Glomerular visceral epithelial cell (primary cell): ENCODE results near the gene PDE8B.

Experiments used
- DNase-seq: peaks from one replicate; pipeline ENCODE4 v3.0.0-alpha.2; 2016; ENCODE audit errors: extremely low spot score

PDE8B gene, protein sequence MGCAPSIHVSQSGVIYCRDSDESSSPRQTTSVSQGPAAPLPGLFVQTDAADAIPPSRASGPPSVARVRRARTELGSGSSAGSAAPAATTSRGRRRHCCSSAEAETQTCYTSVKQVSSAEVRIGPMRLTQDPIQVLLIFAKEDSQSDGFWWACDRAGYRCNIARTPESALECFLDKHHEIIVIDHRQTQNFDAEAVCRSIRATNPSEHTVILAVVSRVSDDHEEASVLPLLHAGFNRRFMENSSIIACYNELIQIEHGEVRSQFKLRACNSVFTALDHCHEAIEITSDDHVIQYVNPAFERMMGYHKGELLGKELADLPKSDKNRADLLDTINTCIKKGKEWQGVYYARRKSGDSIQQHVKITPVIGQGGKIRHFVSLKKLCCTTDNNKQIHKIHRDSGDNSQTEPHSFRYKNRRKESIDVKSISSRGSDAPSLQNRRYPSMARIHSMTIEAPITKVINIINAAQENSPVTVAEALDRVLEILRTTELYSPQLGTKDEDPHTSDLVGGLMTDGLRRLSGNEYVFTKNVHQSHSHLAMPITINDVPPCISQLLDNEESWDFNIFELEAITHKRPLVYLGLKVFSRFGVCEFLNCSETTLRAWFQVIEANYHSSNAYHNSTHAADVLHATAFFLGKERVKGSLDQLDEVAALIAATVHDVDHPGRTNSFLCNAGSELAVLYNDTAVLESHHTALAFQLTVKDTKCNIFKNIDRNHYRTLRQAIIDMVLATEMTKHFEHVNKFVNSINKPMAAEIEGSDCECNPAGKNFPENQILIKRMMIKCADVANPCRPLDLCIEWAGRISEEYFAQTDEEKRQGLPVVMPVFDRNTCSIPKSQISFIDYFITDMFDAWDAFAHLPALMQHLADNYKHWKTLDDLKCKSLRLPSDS

DNA sequence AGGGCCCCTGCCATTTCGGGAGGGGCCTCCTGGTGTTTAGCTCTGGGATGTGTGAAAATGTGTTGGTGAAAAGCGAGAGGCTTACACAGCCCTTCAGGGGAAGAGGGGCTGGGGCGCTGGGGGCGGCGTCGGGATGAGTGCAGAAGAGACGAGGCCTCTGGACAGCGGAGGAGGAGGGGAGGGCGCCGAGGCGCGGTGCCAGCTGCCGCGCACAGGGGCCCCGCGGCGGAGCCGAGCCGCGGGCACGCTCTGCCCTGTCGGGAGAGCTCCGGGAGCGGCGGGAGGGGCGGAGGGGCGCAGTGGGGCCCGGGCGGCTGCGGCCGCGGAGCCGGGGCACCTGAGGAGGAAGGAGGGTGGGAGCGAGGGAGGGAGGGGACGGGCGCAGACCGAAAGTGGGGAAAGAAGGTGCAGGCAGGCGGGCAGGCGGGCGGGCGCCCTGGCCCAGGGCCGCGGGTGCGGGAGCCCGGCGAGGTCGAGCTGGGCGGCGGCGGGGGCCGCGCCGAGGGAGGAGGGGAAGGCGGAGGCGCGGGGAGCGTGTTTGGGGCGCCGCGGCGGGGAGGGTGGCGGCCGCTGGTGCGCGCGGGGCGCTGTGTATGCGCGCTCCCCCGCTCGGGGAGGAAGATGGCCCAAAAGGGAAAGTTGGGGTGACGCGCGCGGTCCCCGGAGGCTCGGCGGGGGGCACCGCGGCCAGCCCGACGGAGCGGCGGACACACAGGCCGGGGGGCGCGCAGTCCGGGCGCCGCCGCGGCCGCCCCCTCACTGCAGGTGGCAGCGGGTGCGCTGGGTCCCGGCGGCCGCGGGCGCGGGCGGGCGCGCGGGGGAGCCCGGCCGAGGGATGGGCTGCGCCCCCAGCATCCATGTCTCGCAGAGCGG is at the start of gene PDE8B:
Gene PDE8B (plus strand): TSS at position 590 of the 873 bp plus-strand sequence. CDS start 246 bp downstream, at position 836.
- DNase-seq = no peak

DNA sequence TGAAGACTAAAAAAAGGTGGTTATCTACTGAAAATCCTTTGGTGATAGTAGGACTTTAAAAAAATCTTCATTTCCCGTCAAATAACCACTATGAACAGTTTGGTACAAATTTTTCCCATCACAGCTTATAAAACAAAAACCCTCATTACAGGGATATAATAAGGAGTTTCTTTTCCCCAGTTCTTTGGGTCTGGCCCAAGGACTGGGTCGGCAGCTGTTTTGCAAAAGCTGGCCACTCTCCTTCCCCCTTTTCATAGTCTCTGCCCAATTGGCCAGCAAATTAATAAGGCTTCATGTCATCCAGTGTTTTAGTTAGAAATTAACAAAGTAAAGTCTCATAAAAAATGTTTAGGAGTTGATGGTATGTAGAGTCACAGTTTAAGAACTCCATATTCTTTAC is 47.0 kb upstream of the PDE8B start:
- DNase-seq = no peak

- DNase-seq = no peak
Observed at GRCh38 chr5:77167063-77167462, 43.4 kb upstream of the PDE8B start.

DNA sequence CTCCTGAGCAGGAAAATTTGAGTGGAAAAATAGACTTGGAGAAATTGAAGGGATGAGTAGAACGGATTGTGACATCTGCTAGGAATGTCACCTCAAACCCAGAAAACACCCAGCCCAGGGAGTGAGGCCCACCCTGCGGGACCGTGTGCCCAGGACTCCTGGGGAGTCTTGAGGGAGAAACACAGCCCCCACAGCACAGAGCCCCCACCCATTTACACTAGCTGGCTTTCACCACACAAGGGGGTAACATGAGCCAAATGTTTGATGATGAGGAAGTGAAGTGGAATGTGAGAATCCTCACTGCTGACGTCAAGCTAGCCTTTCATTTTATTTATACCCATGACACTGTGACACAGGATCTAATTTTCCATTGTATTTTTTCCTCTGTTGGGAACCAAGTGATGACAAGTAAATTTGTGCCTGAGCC is 42.8 kb upstream of the PDE8B start:
- peak; percentile 33 for DNase-seq

- DNase-seq = peak; percentile 46
Observed at GRCh38 chr5:77168161-77168878, 42.2 kb upstream of the PDE8B start.

DNA sequence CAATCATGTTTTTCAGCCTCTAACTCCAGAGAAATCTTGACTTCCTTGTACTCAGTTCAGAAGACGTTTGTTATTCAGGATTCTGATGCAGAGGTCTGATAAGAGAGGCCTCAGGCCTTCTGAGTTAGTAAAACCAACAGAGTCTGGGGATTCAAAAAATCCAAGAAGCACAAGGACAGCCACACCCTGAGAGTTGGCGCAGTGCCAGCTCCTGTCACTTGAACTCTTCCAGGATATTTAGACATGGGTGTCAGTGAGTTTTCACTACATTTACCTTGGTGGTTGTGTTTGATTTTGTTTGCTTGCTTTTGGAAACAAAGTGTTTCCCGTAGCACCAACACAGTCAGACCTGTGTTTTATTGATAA is 41.6 kb upstream of the PDE8B start:
- DNase-seq = no peak

GRCh38 chr5:77170196-77170890 is 40.1 kb upstream of the PDE8B start:
- no peak for DNase-seq

- DNase-seq = no peak
Observed at GRCh38 chr5:77171141-77171910, 39.2 kb upstream of the PDE8B start.

DNA sequence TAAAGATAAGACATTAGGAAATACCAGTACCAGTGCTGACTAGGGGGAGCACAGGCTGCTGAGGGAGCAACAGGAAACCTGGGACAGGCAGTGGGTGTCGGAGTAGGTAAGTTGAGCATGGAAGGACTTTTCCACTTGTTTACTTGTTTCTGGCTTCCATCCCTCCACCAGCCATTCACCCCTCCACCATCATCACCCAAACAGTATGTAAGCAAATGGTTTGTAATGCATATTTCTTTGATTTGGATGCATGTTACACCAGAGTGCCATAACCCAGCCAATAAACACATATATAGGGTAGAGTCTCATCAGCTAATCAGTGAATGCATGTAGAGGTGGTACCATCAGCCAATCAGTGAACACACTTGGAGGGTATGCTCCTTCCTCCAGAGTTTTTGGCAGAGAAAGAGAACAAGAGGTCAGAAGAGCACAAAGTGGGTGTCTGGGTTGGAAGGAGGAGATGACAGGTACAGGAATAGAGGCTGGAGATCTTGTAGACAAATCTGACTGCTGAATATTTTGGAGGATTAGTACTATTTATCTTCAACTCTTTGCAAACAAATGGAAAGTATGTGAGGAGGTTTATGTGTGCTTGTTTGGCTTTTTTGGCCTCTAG is 37.7 kb upstream of the PDE8B start:
- no peak for DNase-seq

DNA sequence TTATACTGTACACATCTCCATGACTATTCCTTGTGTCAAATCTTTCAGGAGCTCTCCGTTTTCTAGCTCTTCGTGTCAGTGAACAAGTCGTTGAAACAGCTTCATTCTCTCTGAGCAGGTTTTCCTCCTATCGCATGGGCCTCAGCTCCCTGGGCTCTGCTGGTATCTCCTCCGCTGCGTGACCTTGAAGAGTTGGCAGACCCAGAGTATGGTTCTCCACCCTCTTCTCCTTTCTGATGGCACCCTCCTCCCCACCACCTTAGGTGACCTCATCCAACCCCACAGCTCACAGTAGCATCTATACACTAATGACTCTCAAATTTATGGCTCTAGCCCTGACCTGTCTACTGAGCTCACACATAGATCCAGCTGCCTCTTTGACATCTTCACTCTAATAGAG is 36.0 kb upstream of the PDE8B start:
- DNase-seq = no peak

DNA sequence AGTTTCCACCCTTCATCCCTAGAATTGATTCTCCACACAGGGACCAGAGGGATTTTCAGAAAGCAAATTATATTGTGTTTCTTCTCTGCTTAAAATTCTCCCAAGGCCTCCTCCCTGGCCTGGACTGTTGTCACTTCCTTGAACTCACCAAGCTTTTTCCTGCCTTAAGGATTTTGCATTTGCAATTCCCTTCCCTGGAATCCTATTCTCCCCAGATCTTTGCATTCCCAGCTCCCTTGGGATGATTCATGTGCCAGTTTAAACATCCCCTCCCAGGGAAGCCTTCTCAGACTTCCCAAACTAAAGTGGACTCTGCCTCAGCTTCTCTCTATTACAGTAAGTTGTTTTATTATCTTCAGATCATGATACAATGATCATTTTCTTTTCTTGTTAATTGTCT is 35.2 kb upstream of the PDE8B start:
- no peak for DNase-seq

DNA sequence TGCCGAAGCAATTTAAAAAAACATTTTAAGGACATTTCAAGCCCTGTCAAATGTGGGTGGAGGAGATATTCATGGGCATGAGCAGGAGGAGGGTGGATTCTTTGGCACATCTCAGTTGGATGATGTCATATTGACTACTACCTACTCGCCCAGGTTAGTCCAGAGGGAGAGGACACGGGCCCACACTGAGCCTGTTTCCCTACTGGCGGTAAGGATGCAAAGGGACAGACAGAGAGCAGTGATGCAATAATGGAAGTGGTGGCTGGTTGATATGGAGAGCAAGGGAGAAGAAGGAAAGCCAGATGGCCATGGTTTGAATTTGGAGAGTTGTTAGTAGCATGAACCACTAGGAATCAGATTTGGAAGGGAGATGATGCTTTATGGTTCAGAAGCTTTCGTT is 34.1 kb upstream of the PDE8B start:
- DNase-seq = no peak

- no peak for DNase-seq
Observed at GRCh38 chr5:77177576-77177975, 32.9 kb upstream of the PDE8B start.

GRCh38 chr5:77180167-77181081 is 30.1 kb upstream of the PDE8B start:
- no peak for DNase-seq

- DNase-seq = no peak
Observed at GRCh38 chr5:77181173-77181572, 29.3 kb upstream of the PDE8B start.

DNA sequence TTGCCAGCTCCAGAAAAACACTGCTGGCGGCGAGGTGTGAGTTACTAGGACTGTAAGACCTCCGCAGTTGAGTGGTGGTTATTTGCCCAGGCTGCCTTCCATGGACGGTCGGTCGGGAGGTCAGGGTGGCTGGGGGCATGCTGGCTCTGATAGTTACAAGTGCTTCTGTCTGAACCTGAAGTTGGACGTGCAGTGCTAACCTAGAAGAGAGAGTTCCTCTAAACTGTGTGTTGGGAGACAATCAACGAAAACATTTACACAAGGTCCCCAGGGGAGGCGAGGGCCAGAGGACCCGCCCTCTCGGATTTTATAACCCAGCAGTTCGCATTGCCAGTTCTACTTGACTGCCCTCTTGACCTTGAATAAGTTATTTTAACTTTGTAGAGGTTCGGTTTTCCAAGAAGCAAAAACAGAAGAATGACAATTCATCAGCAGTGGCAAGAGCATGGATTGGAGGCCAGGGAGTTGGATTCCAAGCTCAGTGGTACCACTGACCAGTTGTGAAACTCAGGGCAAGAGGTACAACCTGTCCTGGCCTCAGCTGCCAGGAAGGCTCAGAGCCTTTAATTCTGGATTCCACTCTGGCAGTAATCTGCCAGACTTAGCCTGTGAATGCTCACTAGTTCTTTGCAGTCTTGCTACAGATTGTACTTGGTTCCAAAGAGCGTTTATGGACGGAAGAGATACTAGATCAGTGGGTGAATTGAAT is 28.7 kb upstream of the PDE8B start:
- DNase-seq = no peak

DNA sequence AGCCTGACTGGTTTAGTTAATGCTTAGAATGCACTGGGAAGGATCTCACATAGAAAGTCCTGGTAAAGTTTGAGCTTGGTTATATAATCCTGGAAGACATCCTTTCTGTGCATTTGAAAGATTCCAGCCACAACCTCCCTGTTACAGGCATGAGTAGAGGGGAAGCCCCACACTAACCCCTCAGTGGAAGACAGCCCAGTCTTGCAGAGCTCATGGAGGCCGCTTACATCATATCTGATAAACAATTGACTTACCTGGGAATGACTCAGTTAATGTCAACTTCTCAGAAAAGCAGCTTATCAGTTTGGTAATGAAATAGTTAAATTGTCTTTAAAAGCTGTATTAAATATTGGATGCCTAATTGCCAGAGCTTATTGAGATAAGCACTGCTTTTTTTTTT is 28.1 kb upstream of the PDE8B start:
- no peak for DNase-seq
